H9 (cell line): ENCODE data around the gene DLG2. TPM values are rescaled to one million over a fixed set of nuclear protein-coding genes. Genes with fewer than 3 reads are reported as not detected.

Experiments used
- DNase-seq: peaks from one replicate; pipeline ENCODE4 v3.0.0-alpha.2; 2017
- H2AFZ ChIP-seq: one replicate; pipeline ENCODE4 v1.6.1; 2013; ENCODE audit warnings: mild to moderate bottlenecking, low read length, control low read depth, moderate library complexity
- H2AK5ac ChIP-seq: 2 replicates; pipeline ENCODE4 v1.6.1; 2013; ENCODE audit warnings: low read length, control low read depth, mixed read lengths; ENCODE audit not compliant: insufficient read length
- H2BK120ac ChIP-seq: one replicate; pipeline ENCODE4 v1.6.1; 2013; ENCODE audit warnings: low read depth, mild to moderate bottlenecking, low read length, control low read depth, inconsistent platforms; ENCODE audit not compliant: poor library complexity, severe bottlenecking
- H2BK12ac ChIP-seq: 2 replicates; pipeline ENCODE4 v1.6.1; 2013; ENCODE audit warnings: low read length, control low read depth, mixed read lengths, low read depth; ENCODE audit not compliant: insufficient read length
- H2BK15ac ChIP-seq: 2 replicates; pipeline ENCODE4 v1.6.1; 2013; ENCODE audit warnings: low read depth, low read length, control low read depth
- H2BK20ac ChIP-seq: one replicate; pipeline ENCODE4 v1.6.1; 2013; ENCODE audit warnings: low read depth, mild to moderate bottlenecking, low read length, control low read depth, inconsistent platforms; ENCODE audit not compliant: poor library complexity, severe bottlenecking
- H2BK5ac ChIP-seq: 2 replicates; pipeline ENCODE4 v1.6.1; 2013; ENCODE audit warnings: low read length, control low read depth, mixed read lengths; ENCODE audit not compliant: insufficient read length
- H3K14ac ChIP-seq: 2 replicates; pipeline ENCODE4 v1.6.1; 2013; ENCODE audit warnings: low read length, control low read depth; ENCODE audit not compliant: insufficient read depth
- H3K18ac ChIP-seq: 2 replicates; pipeline ENCODE4 v1.6.1; 2013; ENCODE audit warnings: low read depth, mild to moderate bottlenecking, mixed read lengths, low read length, control low read depth; ENCODE audit not compliant: insufficient read length
- H3K23ac ChIP-seq: 2 replicates; pipeline ENCODE4 v1.6.1; 2013; ENCODE audit warnings: low read length, control low read depth, mixed read lengths, low read depth; ENCODE audit not compliant: insufficient read length
- H3K23me2 ChIP-seq: 2 replicates; pipeline ENCODE4 v1.6.1; 2013; ENCODE audit warnings: low read depth, mild to moderate bottlenecking, mixed read lengths, low read length, control low read depth; ENCODE audit not compliant: insufficient read length, poor library complexity, severe bottlenecking
- H3K27ac ChIP-seq: 2 replicates; pipeline ENCODE4 v1.5.1; 2013; ENCODE audit warnings: low read length, control low read depth, mixed read lengths, low read depth; ENCODE audit not compliant: insufficient read length
- H3K27me3 ChIP-seq: 2 replicates; pipeline ENCODE4 v1.6.1; 2013; ENCODE audit warnings: low read length, control low read depth, inconsistent platforms; ENCODE audit not compliant: insufficient read depth
- H3K4ac ChIP-seq: 2 replicates; pipeline ENCODE4 v1.6.1; 2013; ENCODE audit warnings: low read depth, mild to moderate bottlenecking, control low read depth, inconsistent platforms, low read length, moderate library complexity
- H3K4me1 ChIP-seq: 2 replicates; pipeline ENCODE4 v1.6.1; 2013; ENCODE audit warnings: low read length, control low read depth, inconsistent platforms; ENCODE audit not compliant: insufficient read depth
- H3K4me2 ChIP-seq: 2 replicates; pipeline ENCODE4 v1.6.1; 2013; ENCODE audit warnings: low read length, control low read depth, mixed read lengths; ENCODE audit not compliant: insufficient read length, insufficient read depth
- H3K56ac ChIP-seq: 2 replicates; pipeline ENCODE4 v1.6.1; 2013; ENCODE audit warnings: low read depth, mild to moderate bottlenecking, mixed read lengths, low read length, control low read depth; ENCODE audit not compliant: insufficient read length
- H3K79me1 ChIP-seq: 2 replicates; pipeline ENCODE4 v1.6.1; 2013; ENCODE audit warnings: low read depth, mild to moderate bottlenecking, moderate library complexity, low read length, control low read depth, inconsistent platforms; ENCODE audit not compliant: insufficient read depth, poor library complexity, severe bottlenecking
- H3K79me2 ChIP-seq: 2 replicates; pipeline ENCODE4 v1.6.1; 2013; ENCODE audit warnings: low read length, control low read depth, inconsistent platforms; ENCODE audit not compliant: insufficient read depth
- H3K9ac ChIP-seq: 2 replicates; pipeline ENCODE4 v1.6.1; 2013; ENCODE audit warnings: low read length, control low read depth, mixed read lengths; ENCODE audit not compliant: insufficient read length; ENCODE audit errors: extremely low read depth
- H3K9me3 ChIP-seq: one replicate; pipeline ENCODE4 v1.6.1; 2013; ENCODE audit warnings: low read depth, low read length, inconsistent platforms; ENCODE audit not compliant: control insufficient read depth
- H3T11ph ChIP-seq: one replicate; pipeline ENCODE4 v1.6.1; 2013; ENCODE audit warnings: mild to moderate bottlenecking, low read length, control low read depth, inconsistent platforms
- H4K20me1 ChIP-seq: one replicate; pipeline ENCODE4 v1.6.1; 2013; ENCODE audit not compliant: control insufficient read depth, insufficient read length, insufficient read depth
- H4K5ac ChIP-seq: 2 replicates; pipeline ENCODE4 v1.6.1; 2013; ENCODE audit warnings: low read depth, mild to moderate bottlenecking, mixed read lengths, low read length, control low read depth; ENCODE audit not compliant: insufficient read length
- H4K8ac ChIP-seq: replicated peaks from 2 replicates; pipeline ENCODE4 v1.6.1; 2013; ENCODE audit warnings: low read length, control low read depth, mixed read lengths, low read depth; ENCODE audit not compliant: insufficient read length
- H4K91ac ChIP-seq: 2 replicates; pipeline ENCODE4 v1.6.1; 2013; ENCODE audit warnings: low read depth, mild to moderate bottlenecking, moderate library complexity, mixed read lengths, low read length, control low read depth; ENCODE audit not compliant: insufficient read length
- H3K27ac Mint-ChIP-seq, 3 experiments: 2 replicates in 2 of 3; 3 replicates in 1 of 3; pipeline ENCODE4 v1.8.0; 2020 to 2021; ENCODE audit warnings: mixed read lengths in 3 of 3, mild to moderate bottlenecking in 1 of 3, moderate library complexity in 1 of 3
- H3K27me3 Mint-ChIP-seq: 2 replicates; pipeline ENCODE4 v1.8.0; 2021; ENCODE audit warnings: low read depth, mild to moderate bottlenecking, moderate library complexity, mixed read lengths
- H3K36me3 Mint-ChIP-seq, 3 experiments: 2 replicates in 2 of 3; 3 replicates in 1 of 3; pipeline ENCODE4 v1.8.0; 2020 to 2021; ENCODE audit warnings: low read depth in 3 of 3, mixed read lengths in 3 of 3; ENCODE audit not compliant: insufficient read depth in 1 of 3
- H3K4me1 Mint-ChIP-seq, 2 experiments: 2 replicates each; pipeline ENCODE4 v1.8.0; 2020; ENCODE audit warnings: mixed read lengths in 2 of 2
- H3K4me3 Mint-ChIP-seq, 2 experiments: 2 replicates in 1 of 2; 3 replicates in 1 of 2; pipeline ENCODE4 v1.8.0; 2020 to 2021; ENCODE audit warnings: mild to moderate bottlenecking in 2 of 2, mixed read lengths in 2 of 2, moderate library complexity in 1 of 2
- H3K9me3 Mint-ChIP-seq, 2 experiments: 2 replicates in 1 of 2; 3 replicates in 1 of 2; pipeline ENCODE4 v1.8.0; 2020; ENCODE audit warnings: mild to moderate bottlenecking in 2 of 2, mixed read lengths in 2 of 2, moderate library complexity in 1 of 2
- CTCF ChIP-seq: fragments of 200-600 bp; sonication (generic); conservative IDR thresholded peaks from 3 replicates; pipeline ENCODE4 v1.8.0; 2021; ENCODE audit warnings: antibody characterized with exemption, mild to moderate bottlenecking
- WGBS: extraction: QIAGEN DNeasy Blood & Tissue Kit; methylation state at CpG from one replicate; pipeline ENCODE4 v1.1.7; 2013; ENCODE audit warnings: missing lambda C conversion rate, low lambda C conversion rate, mixed read lengths; ENCODE audit not compliant: insufficient read length; ENCODE audit errors: extremely low coverage; 5-methylcytosine and 5-hydroxymethylcytosine counted together
- total RNA-seq: library from RNA; stranded (reverse); gene quantifications from 2 replicates; pipeline ENCODE4 v1.2.1, GENCODE V29; 2021

The DLG2 gene
- total RNA-seq, 1 experiment from 2014 or later = 8.0 TPM

GRCh38 chr11:85540181-85540580 is 87.0 kb downstream of the DLG2 start:
- H3K23ac ChIP-seq = no peak overlapping the region
- no peak overlapping the region for H4K8ac ChIP-seq
- no peak overlapping the region for H2BK12ac ChIP-seq
- H2AFZ ChIP-seq = no peak overlapping the region
- peak overlapping the region; percentile 61 for H2BK5ac ChIP-seq
- H3K56ac ChIP-seq = peak overlapping the region; percentile 92
- Mint-ChIP-seq H3K27me3 (no peaks in the 10 kb centered on the region), H3K9me3 (peaks cover 10 to 19% of the 10 kb centered on the region in 2 experiments; a peak in 4 of 5 replicates), H3K4me1 (peaks cover 28 to 31% of the 10 kb centered on the region in 2 experiments), H3K27ac (peak overlapping the region; percentile 65 to 96 (median 87)), H3K4me3 (0 out of 5 replicates have a peak overlapping the region, but pooled peaks of 1 of the 2 experiments have one; percentile 11), H3K36me3 (peaks cover 20 to 32% (median 26%) of the 10 kb centered on the region in 3 experiments)
- no peaks in the 10 kb centered on the region for H3K79me2 ChIP-seq
- no peak overlapping the region for H2BK20ac ChIP-seq
- H3K4ac ChIP-seq = no peak overlapping the region
- H2AK5ac ChIP-seq = no peak overlapping the region
- DNase-seq = no peak
- H3K18ac ChIP-seq = no peak overlapping the region
- no peak overlapping the region for H2BK15ac ChIP-seq
- no peak for TF ChIP-seq CTCF
- peak overlapping the region; percentile 64 for H3K27ac ChIP-seq
- H3K79me1 ChIP-seq = no peaks in the 10 kb centered on the region
- no peaks in the 10 kb centered on the region for H3K4me1 ChIP-seq
- no peaks in the 10 kb centered on the region for H3K27me3 ChIP-seq
- no CpG with 5 or more reads among the region's 5 CpGs for WGBS
- H3T11ph ChIP-seq = no peak overlapping the region
- no peaks in the 10 kb centered on the region for H3K9me3 ChIP-seq
- peak overlapping the region; percentile 2 for H3K4me2 ChIP-seq
- H4K91ac ChIP-seq = no peak overlapping the region
- no peak overlapping the region for H3K9ac ChIP-seq
- no peak overlapping the region for H3K14ac ChIP-seq
- no peaks in the 10 kb centered on the region for H4K20me1 ChIP-seq
- no peaks in the 10 kb centered on the region for H3K23me2 ChIP-seq
- no peak overlapping the region for H2BK120ac ChIP-seq
- H4K5ac ChIP-seq = no peak overlapping the region
